ENCODE results near the gene ADAMTS2. TPM values are rescaled to one million over a fixed set of nuclear protein-coding genes. Genes with fewer than 3 reads are reported as not detected.

The ADAMTS2 gene
- total and polyA plus RNA-seq, 3 donors from 2014 or later: 10.9 to 19.8 (median 13.6) TPM

DNA sequence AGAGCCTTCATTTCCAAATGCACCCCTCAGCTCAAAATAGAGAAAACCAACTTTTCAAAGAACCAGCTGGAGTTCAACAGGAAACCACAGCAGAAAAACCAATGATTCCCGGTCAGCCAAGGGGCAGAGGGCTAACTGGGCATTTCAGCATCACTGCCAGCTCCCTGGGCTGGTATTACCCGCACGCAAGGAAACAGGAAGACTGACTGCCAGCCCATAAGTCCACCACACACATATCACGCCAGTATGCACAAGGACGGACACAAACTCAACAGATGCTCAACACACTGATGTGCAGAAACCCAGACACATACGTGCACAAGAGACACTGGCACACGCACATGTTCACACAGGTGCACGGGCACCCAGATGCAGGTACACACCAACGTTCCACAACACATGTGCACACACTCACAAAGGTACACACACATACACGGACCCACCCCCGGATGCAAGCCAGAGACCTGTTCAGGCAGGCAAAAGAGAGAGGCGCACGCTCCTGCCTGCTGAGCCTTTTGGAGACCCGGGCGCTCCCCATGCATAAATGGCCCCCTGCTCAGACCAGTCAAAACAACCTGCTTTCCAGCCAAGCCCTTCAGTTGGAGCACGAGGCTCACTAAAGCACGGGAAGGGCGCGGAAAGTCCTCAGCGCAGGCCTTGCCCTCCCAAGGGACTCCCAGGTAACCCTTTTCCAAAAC, 2.1 kb downstream of the ADAMTS2 start:
- Histone ChIP-seq H3K9me3 (no peaks in the 10 kb centered on the region), H3K4me3 (peak overlapping the region; percentile 69 to 77), H3K27me3 (no peaks in the 10 kb centered on the region), H3K4me1 (peaks cover 17% of the 10 kb centered on the region), H3K36me3 (ENCODE audit: low read depth, missing control alignments) (no peaks in the 10 kb centered on the region), H3K27ac (no peak overlapping the region)
- TF ChIP-seq, protein P1, sequence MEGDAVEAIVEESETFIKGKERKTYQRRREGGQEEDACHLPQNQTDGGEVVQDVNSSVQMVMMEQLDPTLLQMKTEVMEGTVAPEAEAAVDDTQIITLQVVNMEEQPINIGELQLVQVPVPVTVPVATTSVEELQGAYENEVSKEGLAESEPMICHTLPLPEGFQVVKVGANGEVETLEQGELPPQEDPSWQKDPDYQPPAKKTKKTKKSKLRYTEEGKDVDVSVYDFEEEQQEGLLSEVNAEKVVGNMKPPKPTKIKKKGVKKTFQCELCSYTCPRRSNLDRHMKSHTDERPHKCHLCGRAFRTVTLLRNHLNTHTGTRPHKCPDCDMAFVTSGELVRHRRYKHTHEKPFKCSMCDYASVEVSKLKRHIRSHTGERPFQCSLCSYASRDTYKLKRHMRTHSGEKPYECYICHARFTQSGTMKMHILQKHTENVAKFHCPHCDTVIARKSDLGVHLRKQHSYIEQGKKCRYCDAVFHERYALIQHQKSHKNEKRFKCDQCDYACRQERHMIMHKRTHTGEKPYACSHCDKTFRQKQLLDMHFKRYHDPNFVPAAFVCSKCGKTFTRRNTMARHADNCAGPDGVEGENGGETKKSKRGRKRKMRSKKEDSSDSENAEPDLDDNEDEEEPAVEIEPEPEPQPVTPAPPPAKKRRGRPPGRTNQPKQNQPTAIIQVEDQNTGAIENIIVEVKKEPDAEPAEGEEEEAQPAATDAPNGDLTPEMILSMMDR (IDR thresholded peaks at IDR 0.05): no peak
- TF ChIP-seq POLR2A (IDR thresholded peaks at IDR 0.05): no peak
- DNase-seq: no peak
- WGBS, 2 donors: 38 to 51% methylated on average over 14 to 20 of the region's 20 CpGs
- intact Hi-C loops (cut with DNase I; ENCODE audit: low total_unique reads): loop anchor here (10.0 kb wide), 1 partner anchor 168 kb away; no protein-coding TSS in a partner anchor

DNA sequence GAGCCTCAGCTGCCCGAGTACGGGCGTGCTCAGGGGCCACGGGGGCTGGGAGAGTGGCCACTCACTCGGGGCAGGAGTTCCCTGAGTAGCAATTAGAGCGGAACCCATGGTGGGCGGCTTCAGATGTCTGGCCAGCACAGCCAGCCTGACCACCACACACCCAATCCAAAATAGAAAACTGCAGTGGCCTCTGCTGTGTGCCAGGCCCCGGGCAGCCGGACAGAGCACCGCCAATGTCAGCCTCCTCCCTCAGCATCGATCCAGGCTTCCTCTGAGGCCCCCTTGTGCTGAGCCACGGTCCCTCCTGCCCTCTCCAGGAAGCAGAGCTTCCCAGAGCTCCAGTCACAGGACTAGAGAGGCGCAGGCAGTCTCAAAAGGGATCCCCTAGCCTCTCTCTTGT, 2.7 kb downstream of the ADAMTS2 start:
- no peak overlapping the region for H3K4me3 ChIP-seq
- WGBS, 2 donors: 41 to 43% methylated on average over 10 to 13 of the region's 13 CpGs
- H3K9me3 ChIP-seq: no peaks in the 10 kb centered on the region
- peaks cover 17% of the 10 kb centered on the region for H3K4me1 ChIP-seq
- TF ChIP-seq, protein P1 (IDR thresholded peaks at IDR 0.05): no peak
- no peak for TF ChIP-seq POLR2A (IDR thresholded peaks at IDR 0.05)
- no peak overlapping the region for H3K27ac ChIP-seq
- no peaks in the 10 kb centered on the region for H3K27me3 ChIP-seq
- intact Hi-C loops (cut with DNase I; ENCODE audit: low total_unique reads): loop anchor here (10.0 kb wide), 1 partner anchor 168 kb away; no protein-coding TSS in a partner anchor
- no peaks in the 10 kb centered on the region for H3K36me3 ChIP-seq (ENCODE audit: low read depth, missing control alignments)
- DNase-seq: peak; percentile 19

DNA sequence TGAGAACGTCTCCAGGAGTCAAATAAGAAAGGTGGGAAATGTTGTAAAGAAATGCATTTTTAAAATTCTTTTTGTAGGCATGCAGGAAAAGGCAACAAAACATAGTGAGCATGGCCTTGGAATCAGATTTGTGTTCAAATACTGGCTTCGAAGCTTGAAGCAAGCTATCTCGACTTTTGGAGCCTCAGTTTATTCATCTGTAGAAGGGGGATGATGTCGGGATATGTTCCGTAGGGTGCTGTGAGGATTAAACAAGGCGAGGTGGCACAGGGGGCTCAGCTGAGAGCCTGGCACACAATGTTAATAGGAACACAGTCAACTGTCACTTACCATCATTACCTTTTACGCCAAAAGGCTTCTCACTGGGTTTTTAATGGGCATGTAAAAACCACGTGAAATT, 4.8 kb downstream of the ADAMTS2 start:
- intact Hi-C loops (cut with DNase I; ENCODE audit: low total_unique reads): loop anchor here (10.0 kb wide), 1 partner anchor 166 kb away; no protein-coding TSS in a partner anchor
- TF ChIP-seq POLR2A (IDR thresholded peaks at IDR 0.05): no peak
- TF ChIP-seq, protein P1 (IDR thresholded peaks at IDR 0.05): no peak
- no peak for DNase-seq
- no peaks in the 10 kb centered on the region for H3K27me3 ChIP-seq
- no peaks in the 10 kb centered on the region for H3K36me3 ChIP-seq (ENCODE audit: low read depth, missing control alignments)
- no peak overlapping the region for H3K27ac ChIP-seq
- WGBS, 2 donors: 84 to 86% methylated on average over 8 of the region's 8 CpGs
- peaks cover 10% of the 10 kb centered on the region for H3K4me1 ChIP-seq
- H3K4me3 ChIP-seq: no peak overlapping the region
- H3K9me3 ChIP-seq: no peaks in the 10 kb centered on the region

DNA sequence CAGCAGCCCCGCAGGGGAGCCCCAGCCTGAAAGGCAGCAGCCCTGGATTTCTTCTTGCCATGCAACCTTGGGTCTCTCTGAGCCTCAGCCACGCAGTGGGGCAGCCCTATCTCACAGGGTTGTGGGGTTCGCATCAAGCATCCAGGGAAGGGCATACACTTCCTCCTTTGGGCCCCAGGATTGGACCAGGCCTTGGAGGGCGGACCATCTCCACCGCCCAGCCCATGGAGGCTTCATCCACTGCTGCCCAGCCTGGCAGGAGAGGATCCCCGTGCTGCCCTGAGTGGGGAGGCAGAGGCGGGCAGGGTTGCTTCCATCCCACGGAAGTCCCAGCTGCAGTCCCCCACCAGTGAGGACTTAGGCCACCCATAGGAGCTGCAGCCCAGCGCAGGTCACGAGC, 5.3 kb downstream of the ADAMTS2 start:
- Histone ChIP-seq H3K27ac (no peak overlapping the region), H3K9me3 (no peaks in the 10 kb centered on the region), H3K4me3 (no peak overlapping the region), H3K27me3 (no peaks in the 10 kb centered on the region), H3K4me1 (peaks cover 10% of the 10 kb centered on the region), H3K36me3 (ENCODE audit: low read depth, missing control alignments) (no peaks in the 10 kb centered on the region)
- TF ChIP-seq POLR2A (IDR thresholded peaks at IDR 0.05): no peak
- TF ChIP-seq, protein P1 (IDR thresholded peaks at IDR 0.05): no peak
- WGBS, 2 donors: 85% methylated on average over 8 to 10 of the region's 10 CpGs
- no peak for DNase-seq
- intact Hi-C loops (cut with DNase I; ENCODE audit: low total_unique reads): loop anchor here (10.0 kb wide), 1 partner anchor 165 kb away; no protein-coding TSS in a partner anchor

DNA sequence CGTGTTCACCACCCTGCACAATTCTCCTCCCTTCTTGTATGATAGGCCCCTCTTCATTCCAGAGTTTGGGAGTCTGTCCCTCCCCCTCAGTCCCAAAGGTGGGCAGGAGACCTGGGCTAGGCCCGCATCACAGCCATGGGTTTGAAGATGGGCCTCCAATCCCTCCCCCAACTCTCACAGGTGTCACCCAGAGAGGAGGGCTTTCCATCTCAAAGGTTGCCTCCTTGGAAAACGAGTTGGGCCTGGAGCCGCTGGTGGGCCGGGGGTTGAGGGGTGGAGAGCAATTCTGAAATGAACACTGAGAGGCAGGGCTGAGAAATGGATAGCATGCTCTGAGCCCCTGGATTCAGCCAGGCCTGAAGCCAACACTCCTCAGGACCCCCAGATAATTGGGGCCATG, 6.2 kb downstream of the ADAMTS2 start:
- no peaks in the 10 kb centered on the region for H3K9me3 ChIP-seq
- no peaks in the 10 kb centered on the region for H3K36me3 ChIP-seq (ENCODE audit: low read depth, missing control alignments)
- H3K4me3 ChIP-seq: no peak overlapping the region
- H3K27me3 ChIP-seq: no peaks in the 10 kb centered on the region
- WGBS, 2 donors: 85 to 95% methylated on average over 5 of the region's 5 CpGs
- intact Hi-C loops (cut with DNase I; ENCODE audit: low total_unique reads): no loop called here
- H3K4me1 ChIP-seq: peaks cover 10% of the 10 kb centered on the region
- TF ChIP-seq POLR2A (IDR thresholded peaks at IDR 0.05): no peak
- H3K27ac ChIP-seq: no peak overlapping the region
- no peak for DNase-seq
